ENCODE data around the gene ZNF407. TPM values are rescaled to one million over a fixed set of nuclear protein-coding genes. Genes with fewer than 3 reads are reported as not detected.

Gene ZNF407
- total RNA-seq, 1 experiment from 2014 or later: 15.9 TPM

GRCh38 chr18:74916773-74917393 lies 319.2 kb downstream of the ZNF407 start:
- Histone ChIP-seq H3K4me1 (ENCODE audit: insufficient read depth, low read length, poor library complexity, severe bottlenecking) (no peaks in the 10 kb centered on the region), H3K27me3 (replicated peaks; ENCODE audit: insufficient read depth, low read depth, low read length, poor library complexity) (no peaks in the 10 kb centered on the region), H3K4me3 (ENCODE audit: low read depth, low read length, poor library complexity, severe bottlenecking) (no peak overlapping the region), H3K36me3 (ENCODE audit: insufficient read depth, low read length, poor library complexity, severe bottlenecking) (no peaks in the 10 kb centered on the region), H3K27ac (ENCODE audit: low read depth, low read length, poor library complexity, severe bottlenecking) (no peak overlapping the region), H3K9me3 (ENCODE audit: low read depth, low read length, poor library complexity, severe bottlenecking) (no peaks in the 10 kb centered on the region)
- intact Hi-C loops (cut with micrococcal nuclease; ENCODE audit: unreplicated experiment): no loop called here
- DNase-seq (ENCODE audit: low spot score): no peak
- POLR2A ChIA-PET (ENCODE audit: low non-redundant PET): no interaction called here
- TF ChIP-seq EZH2 (IDR thresholded peaks at IDR 0.05; ENCODE audit: borderline replicate concordance, low read depth, low read length, poor library complexity, severe bottlenecking) (no peak), CTCF (conservative IDR thresholded peaks at IDR 0.05; ENCODE audit: low read depth, low read length) (no peak)
- no TSS peak for BruUV-seq (replicated peaks)
- CTCF ChIA-PET: no interaction called here

GRCh38 chr18:74918276-74918790 lies 320.7 kb downstream of the ZNF407 start:
- BruUV-seq (replicated peaks): no TSS peak
- intact Hi-C loops (cut with micrococcal nuclease; ENCODE audit: unreplicated experiment): no loop called here
- ChIA-PET CTCF (no interaction called here), POLR2A (ENCODE audit: low non-redundant PET) (no interaction called here)
- DNase-seq (ENCODE audit: low spot score): no peak
- no peak for TF ChIP-seq EZH2 (IDR thresholded peaks at IDR 0.05; ENCODE audit: borderline replicate concordance, low read depth, low read length, poor library complexity, severe bottlenecking)
- no peak for TF ChIP-seq CTCF (conservative IDR thresholded peaks at IDR 0.05; ENCODE audit: low read depth, low read length)
- H3K4me3 ChIP-seq (ENCODE audit: low read depth, low read length, poor library complexity, severe bottlenecking): no peak overlapping the region
- H3K4me1 ChIP-seq (ENCODE audit: insufficient read depth, low read length, poor library complexity, severe bottlenecking): no peaks in the 10 kb centered on the region
- H3K27ac ChIP-seq (ENCODE audit: low read depth, low read length, poor library complexity, severe bottlenecking): no peak overlapping the region
- H3K9me3 ChIP-seq (ENCODE audit: low read depth, low read length, poor library complexity, severe bottlenecking): no peaks in the 10 kb centered on the region
- no peaks in the 10 kb centered on the region for H3K36me3 ChIP-seq (ENCODE audit: insufficient read depth, low read length, poor library complexity, severe bottlenecking)
- H3K27me3 ChIP-seq (replicated peaks; ENCODE audit: insufficient read depth, low read depth, low read length, poor library complexity): no peaks in the 10 kb centered on the region

GRCh38 chr18:74921057-74921820 lies 323.6 kb downstream of the ZNF407 start:
- H3K27ac ChIP-seq (ENCODE audit: low read depth, low read length, poor library complexity, severe bottlenecking): no peak overlapping the region
- H3K4me3 ChIP-seq (ENCODE audit: low read depth, low read length, poor library complexity, severe bottlenecking): no peak overlapping the region
- no peaks in the 10 kb centered on the region for H3K36me3 ChIP-seq (ENCODE audit: insufficient read depth, low read length, poor library complexity, severe bottlenecking)
- TF ChIP-seq CTCF (conservative IDR thresholded peaks at IDR 0.05; ENCODE audit: low read depth, low read length) (no peak), EZH2 (IDR thresholded peaks at IDR 0.05; ENCODE audit: borderline replicate concordance, low read depth, low read length, poor library complexity, severe bottlenecking) (no peak)
- no peak for DNase-seq (ENCODE audit: low spot score)
- no TSS peak for BruUV-seq (replicated peaks)
- CTCF ChIA-PET: no interaction called here
- POLR2A ChIA-PET (ENCODE audit: low non-redundant PET): no interaction called here
- intact Hi-C loops (cut with micrococcal nuclease; ENCODE audit: unreplicated experiment): no loop called here
- no peaks in the 10 kb centered on the region for H3K4me1 ChIP-seq (ENCODE audit: insufficient read depth, low read length, poor library complexity, severe bottlenecking)
- H3K9me3 ChIP-seq (ENCODE audit: low read depth, low read length, poor library complexity, severe bottlenecking): no peaks in the 10 kb centered on the region
- H3K27me3 ChIP-seq (replicated peaks; ENCODE audit: insufficient read depth, low read depth, low read length, poor library complexity): no peaks in the 10 kb centered on the region

Data from A673 (cell line).